ENCODE data around the gene NCOA6.
"Not testable (repeated sequence)": the region's sequence is repeated elsewhere in the genome, so short reads cannot be mapped to it uniquely, and the experiment has no call there.

GRCh38 chr20:34713944-34714515 is 111.4 kb downstream of the NCOA6 start:
- not testable (repeated sequence) for TF ChIP-seq POLR2AphosphoS5, POLR2A (IDR thresholded peaks at IDR 0.05; ENCODE audit: low read depth, low read length)

Data from GM12892 (cell line).